ENCODE data around the gene FAU. TPM values are rescaled to one million over a fixed set of nuclear protein-coding genes. Genes with fewer than 3 reads are reported as not detected.

FAU gene
- total RNA-seq, 4 donors from 2014 or later = 793 to 1,064 (median 875) TPM

DNA sequence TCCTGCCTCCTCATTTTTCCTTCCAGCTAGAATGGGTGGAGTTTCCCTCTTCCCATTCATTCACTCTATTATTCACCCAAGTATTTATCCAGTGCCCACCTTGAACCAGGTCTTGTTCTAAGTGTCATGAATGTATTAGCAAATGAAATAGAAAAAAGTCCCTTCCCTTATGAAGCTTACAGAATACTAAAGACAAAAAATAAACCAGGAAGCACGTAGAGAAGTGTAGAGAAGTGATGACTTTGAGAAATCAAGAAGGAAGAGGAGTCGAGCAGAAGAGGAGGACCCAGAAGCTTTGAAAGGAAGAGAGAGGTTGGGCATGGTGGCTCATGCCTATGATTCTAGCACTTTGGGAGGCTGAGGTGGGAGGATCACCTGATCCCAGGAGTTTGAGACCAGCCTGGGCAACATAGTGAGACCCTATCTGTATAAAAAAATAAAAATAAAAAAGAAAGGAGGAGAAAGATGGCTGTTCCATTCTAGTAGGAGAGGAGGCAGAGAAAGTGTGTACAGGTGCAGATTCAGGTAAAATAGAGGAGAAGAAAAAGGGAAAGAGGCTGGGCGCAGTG is 29.5 kb upstream of the FAU start:
- TF ChIP-seq, protein P1, sequence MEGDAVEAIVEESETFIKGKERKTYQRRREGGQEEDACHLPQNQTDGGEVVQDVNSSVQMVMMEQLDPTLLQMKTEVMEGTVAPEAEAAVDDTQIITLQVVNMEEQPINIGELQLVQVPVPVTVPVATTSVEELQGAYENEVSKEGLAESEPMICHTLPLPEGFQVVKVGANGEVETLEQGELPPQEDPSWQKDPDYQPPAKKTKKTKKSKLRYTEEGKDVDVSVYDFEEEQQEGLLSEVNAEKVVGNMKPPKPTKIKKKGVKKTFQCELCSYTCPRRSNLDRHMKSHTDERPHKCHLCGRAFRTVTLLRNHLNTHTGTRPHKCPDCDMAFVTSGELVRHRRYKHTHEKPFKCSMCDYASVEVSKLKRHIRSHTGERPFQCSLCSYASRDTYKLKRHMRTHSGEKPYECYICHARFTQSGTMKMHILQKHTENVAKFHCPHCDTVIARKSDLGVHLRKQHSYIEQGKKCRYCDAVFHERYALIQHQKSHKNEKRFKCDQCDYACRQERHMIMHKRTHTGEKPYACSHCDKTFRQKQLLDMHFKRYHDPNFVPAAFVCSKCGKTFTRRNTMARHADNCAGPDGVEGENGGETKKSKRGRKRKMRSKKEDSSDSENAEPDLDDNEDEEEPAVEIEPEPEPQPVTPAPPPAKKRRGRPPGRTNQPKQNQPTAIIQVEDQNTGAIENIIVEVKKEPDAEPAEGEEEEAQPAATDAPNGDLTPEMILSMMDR (IDR thresholded peaks at IDR 0.05; ENCODE audit: low read depth) = no peak

DNA sequence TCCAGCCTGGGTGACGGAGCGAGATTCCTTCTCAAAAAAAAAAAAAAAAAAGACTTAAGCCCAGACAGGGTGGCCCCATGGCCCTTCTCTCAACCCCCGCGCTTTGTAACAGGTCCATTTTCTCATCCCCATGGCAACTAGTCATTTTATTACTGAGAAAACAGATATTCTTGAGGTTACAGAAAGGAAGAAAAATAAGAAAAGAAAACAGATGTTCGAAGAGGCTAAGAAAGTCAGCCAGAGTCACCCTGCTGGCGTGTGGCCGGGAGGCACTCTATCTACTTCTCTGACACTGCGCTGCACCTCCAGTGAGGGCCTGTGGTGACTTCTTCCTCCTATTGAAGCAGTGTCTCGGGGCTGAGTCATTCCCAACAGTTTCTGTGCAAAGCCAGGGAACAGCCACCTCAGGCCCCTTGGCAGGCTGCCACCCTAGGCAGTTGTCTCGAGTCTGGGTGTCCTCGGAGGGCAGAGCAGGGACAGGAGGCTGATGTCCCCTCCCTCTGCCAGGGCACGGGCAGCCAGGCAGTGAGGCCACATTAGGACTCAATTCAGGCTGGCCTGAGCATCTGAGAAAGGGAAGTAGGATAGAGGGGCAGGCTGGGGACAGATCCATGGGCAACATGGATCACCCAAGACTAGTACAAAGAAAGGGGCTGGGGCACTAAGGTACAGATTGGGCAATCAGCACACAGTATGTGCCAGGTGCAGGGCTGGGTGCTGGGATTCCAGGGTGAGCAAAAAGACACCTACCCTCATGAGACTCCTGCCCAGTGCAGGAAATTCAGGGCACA is 28.8 kb upstream of the FAU start:
- TF ChIP-seq, protein P1 (IDR thresholded peaks at IDR 0.05; ENCODE audit: low read depth) = no peak

DNA sequence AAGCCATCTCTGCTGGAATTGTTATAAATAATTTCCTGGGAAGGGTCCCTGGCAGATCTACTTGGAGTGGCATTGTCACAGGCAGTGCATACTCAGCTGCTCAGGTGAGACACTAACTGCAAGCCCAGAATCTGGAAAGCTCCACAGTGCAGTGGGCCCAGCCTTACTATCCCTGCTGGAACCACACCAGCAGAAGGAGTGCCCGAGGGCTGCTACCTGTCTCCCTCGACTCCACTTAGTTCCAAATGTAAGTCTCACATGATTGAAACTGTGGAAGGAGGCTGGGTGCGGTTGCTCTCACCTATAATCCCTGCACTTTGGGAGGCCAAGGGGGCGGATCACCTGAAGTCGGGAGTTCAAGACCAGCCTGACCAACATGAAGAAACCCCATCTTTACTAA is 26.7 kb upstream of the FAU start:
- TF ChIP-seq, protein P1 (IDR thresholded peaks at IDR 0.05; ENCODE audit: low read depth) = no peak

DNA sequence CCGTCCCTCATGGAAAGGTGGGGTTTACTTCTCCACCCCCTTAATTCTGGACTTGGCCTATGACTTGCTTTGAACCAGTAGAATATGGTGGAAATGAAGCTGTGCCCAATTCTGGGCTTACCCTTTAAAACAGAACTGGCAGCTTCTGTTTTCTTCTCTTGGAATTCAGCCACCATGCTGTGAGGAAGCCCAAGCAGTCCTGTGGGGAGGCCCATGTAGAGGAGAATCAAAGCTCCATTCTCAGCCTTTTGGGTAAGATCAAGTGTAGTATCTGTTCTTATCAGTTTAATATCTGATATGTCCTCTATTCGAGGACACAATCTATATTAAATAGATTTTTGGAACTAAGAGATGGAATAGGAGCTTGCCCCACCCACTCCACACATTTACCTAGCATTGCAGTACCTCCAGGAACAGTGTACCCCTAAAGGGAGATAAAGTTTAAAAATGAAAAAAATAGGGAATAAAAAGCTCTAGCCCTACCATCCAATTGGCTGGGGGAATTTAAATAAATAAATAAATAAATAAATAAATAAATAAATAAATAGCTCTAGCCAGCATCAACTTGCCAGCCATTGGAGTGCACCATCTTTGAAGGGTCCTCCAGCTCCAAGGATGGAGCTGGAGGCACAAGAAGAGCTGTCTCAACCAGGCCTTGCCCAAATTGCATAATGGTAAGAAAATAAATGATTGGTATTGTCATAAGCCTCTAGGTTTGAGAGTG is 25.6 kb upstream of the FAU start:
- TF ChIP-seq, protein P1 (IDR thresholded peaks at IDR 0.05; ENCODE audit: low read depth) = no peak

DNA sequence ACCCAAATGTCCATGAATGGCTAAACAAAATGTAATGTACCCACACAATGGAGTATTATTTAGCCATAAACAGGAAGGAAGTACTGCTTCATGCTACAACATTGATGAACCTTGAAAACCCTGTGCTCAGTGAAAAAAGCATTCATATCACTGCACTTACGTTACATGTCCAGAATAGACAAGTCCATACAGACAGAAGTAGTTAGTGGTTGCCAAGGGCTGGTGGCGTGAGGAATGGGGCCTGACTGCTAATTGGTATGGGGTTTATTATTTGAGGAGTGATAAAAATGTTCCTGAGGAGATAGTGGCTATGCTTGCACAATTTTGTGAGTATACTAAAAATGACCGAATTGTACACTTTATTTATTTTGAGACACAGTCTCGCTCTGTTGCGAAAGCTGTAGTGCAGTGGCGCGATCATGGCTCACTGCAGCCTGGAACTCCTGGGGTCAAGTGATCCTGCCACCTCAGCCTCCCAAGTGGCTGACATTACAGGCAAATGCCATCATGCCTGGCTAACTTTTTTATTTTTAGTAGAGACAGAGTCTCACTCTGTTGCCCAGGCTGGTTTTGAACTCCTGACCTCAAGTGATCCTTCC is 20.1 kb upstream of the FAU start:
- TF ChIP-seq, protein P1 (IDR thresholded peaks at IDR 0.05; ENCODE audit: low read depth) = no peak

DNA sequence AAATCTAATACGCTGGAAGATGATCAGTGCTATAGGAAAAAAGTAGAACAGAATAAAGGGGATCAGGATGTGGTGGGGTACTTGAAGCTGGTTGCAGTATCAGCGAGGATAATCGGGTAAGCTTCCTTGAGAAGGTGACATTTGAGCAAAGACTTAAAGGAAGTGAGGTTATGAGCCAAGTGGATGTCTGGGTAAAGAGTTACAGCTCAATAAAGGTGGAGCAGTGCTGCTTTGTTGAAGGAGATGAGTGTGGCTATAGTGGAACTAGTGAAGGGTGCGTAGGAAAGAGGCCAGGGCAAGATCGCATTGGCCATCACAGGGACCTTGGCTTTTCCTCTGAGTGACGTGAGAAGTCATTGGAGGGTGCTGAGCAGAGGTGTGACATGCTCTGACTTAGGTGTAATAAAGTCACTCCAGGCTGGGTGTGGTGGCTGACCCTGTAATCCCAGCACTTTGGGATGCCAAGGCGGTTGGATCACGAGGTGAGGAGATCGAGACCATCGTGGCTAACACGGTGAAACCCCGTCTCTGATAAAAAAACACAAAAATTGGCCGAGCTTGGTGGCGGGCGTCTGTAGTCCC is 14.7 kb upstream of the FAU start:
- TF ChIP-seq, protein P1 (IDR thresholded peaks at IDR 0.05; ENCODE audit: low read depth) = no peak

All from subcutaneous adipose tissue (tissue), 4 donors.